Measurements from ENCODE around the gene ADGRG3. TPM values are rescaled to one million over a fixed set of nuclear protein-coding genes. Genes with fewer than 3 reads are reported as not detected.

ADGRG3 gene
- total RNA-seq, 1 experiment from 2014 or later, result not detected

GRCh38 chr16:57700781-57701551 lies 32.9 kb downstream of the ADGRG3 start:
- ChIA-PET POLR2A (no interaction called here), RAD21 (ENCODE audit: low non-redundant PET in 1 of 2, low total read pairs in 2 of 2, uncharacterized antibody in 2 of 2, unreplicated experiment in 2 of 2) (no interaction called here), CTCF (no interaction called here)
- H3K9me2 ChIP-seq (ENCODE audit: insufficient read depth), result no peaks in the 10 kb centered on the region
- H3K4me3 ChIP-seq (replicated peaks in 1 of 2; ENCODE audit: low read depth in 1 of 2, low read length in 2 of 2), result no peak overlapping the region
- TF ChIP-seq MAX (IDR thresholded peaks at IDR 0.05), result no peak
- TF ChIP-seq EZH2 (IDR thresholded peaks at IDR 0.05), result no peak
- TF ChIP-seq YY1 (IDR thresholded peaks at IDR 0.05; ENCODE audit: extremely low read depth, insufficient replicate concordance, low read depth, low read length), result no peak
- no peak for TF ChIP-seq POLR2AphosphoS5 (IDR thresholded peaks at IDR 0.05; ENCODE audit: low read depth, low read length)
- TF ChIP-seq SP1 (IDR thresholded peaks at IDR 0.05; ENCODE audit: low read depth), result no peak
- no peak for TF ChIP-seq CEBPB (IDR thresholded peaks at IDR 0.05; ENCODE audit: low read depth)
- TF ChIP-seq SIN3A (IDR thresholded peaks at IDR 0.05; ENCODE audit: low read depth), result no peak
- TF ChIP-seq TCF7L2 (IDR thresholded peaks at IDR 0.05; ENCODE audit: borderline replicate concordance, extremely low read depth, insufficient read depth, insufficient read length), result no peak
- TF ChIP-seq REST (IDR thresholded peaks at IDR 0.05; ENCODE audit: low read depth), result no peak
- no peaks in the 10 kb centered on the region for H4K20me1 ChIP-seq (ENCODE audit: insufficient read depth)
- H3K4me1 ChIP-seq (ENCODE audit: control insufficient read depth in 1 of 2, insufficient read depth in 2 of 2, low read length in 2 of 2), result no peaks in the 10 kb centered on the region
- H3K27me3 ChIP-seq (ENCODE audit: insufficient read depth, low read length), result no peaks in the 10 kb centered on the region
- no peaks in the 10 kb centered on the region for H3K9me3 ChIP-seq (ENCODE audit: control insufficient read depth in 1 of 2, insufficient read depth in 1 of 2, low read depth in 1 of 2, low read length in 2 of 2)
- no peak for DNase-seq (ENCODE audit: low read depth, low spot score)
- H3K79me2 ChIP-seq (ENCODE audit: insufficient read depth, low read length), result no peaks in the 10 kb centered on the region
- intact Hi-C loops (cut with micrococcal nuclease), result no loop called here
- no peak overlapping the region for H2AFZ ChIP-seq (ENCODE audit: low read depth, low read length, poor library complexity, severe bottlenecking)
- H3K36me3 ChIP-seq (ENCODE audit: control insufficient read depth in 1 of 2, insufficient read depth in 2 of 2, low read length in 2 of 2), result no peaks in the 10 kb centered on the region
- no peak overlapping the region for H3K9ac ChIP-seq (ENCODE audit: low read length)
- no TSS peak for BruUV-seq (replicated peaks)
- H3K27ac ChIP-seq (ENCODE audit: low read depth, low read length), result no peak overlapping the region
- no peak for ATAC-seq
- no peak overlapping the region for H3K4me2 ChIP-seq (ENCODE audit: low read length)

All from HCT116 (cell line).